Parathyroid adenoma (tissue), 2 donors: ENCODE measurements around the gene CRY2.

Source experiments
- H2AFZ ChIP-seq: fragments of 300-600 bp; sonication (generic); one replicate; pipeline ENCODE4 v1.7.0; 2017; ENCODE audit warnings: antibody characterized with exemption, mild to moderate bottlenecking
- H3K27ac ChIP-seq: fragments of 300-600 bp; sonication (generic); one replicate; pipeline ENCODE4 v1.7.0; 2017
- H3K27me3 ChIP-seq: fragments of 300-600 bp; sonication (generic); one replicate; pipeline ENCODE4 v1.7.0; 2017; ENCODE audit warnings: low read length; ENCODE audit not compliant: control insufficient read depth, insufficient read depth
- H3K36me3 ChIP-seq: fragments of 300-600 bp; sonication (generic); one replicate; pipeline ENCODE4 v1.7.0; 2017; ENCODE audit warnings: low read length; ENCODE audit not compliant: control insufficient read depth, insufficient read depth
- H3K4me1 ChIP-seq: fragments of 300-600 bp; sonication (generic); one replicate; pipeline ENCODE4 v1.7.0; 2017; ENCODE audit warnings: control low read depth
- H3K4me2 ChIP-seq: fragments of 300-600 bp; sonication (generic); one replicate; pipeline ENCODE4 v1.7.0; 2017; ENCODE audit warnings: low read length
- H3K4me3 ChIP-seq: fragments of 300-600 bp; sonication (generic); one replicate; pipeline ENCODE4 v1.7.0; 2017; ENCODE audit warnings: low read depth, low read length
- H3K79me2 ChIP-seq: fragments of 300-600 bp; sonication (generic); one replicate; pipeline ENCODE4 v1.7.0; 2017; ENCODE audit warnings: control low read depth
- H3K9ac ChIP-seq: fragments of 300-600 bp; sonication (generic); one replicate; pipeline ENCODE4 v1.7.0; 2017; ENCODE audit warnings: mild to moderate bottlenecking
- H3K9me3 ChIP-seq: fragments of 300-600 bp; sonication (generic); one replicate; pipeline ENCODE4 v1.7.0; 2017; ENCODE audit warnings: low read length; ENCODE audit not compliant: control insufficient read depth
- TF ChIP-seq, protein P1 (sequence below): fragments of 300-600 bp; sonication (generic); IDR thresholded peaks from one replicate; pipeline ENCODE4 v1.7.0; 2017; ENCODE audit warnings: antibody characterized with exemption, mild to moderate bottlenecking
- donor health status: primary hyperparathyroidism.

The CRY2 gene

DNA sequence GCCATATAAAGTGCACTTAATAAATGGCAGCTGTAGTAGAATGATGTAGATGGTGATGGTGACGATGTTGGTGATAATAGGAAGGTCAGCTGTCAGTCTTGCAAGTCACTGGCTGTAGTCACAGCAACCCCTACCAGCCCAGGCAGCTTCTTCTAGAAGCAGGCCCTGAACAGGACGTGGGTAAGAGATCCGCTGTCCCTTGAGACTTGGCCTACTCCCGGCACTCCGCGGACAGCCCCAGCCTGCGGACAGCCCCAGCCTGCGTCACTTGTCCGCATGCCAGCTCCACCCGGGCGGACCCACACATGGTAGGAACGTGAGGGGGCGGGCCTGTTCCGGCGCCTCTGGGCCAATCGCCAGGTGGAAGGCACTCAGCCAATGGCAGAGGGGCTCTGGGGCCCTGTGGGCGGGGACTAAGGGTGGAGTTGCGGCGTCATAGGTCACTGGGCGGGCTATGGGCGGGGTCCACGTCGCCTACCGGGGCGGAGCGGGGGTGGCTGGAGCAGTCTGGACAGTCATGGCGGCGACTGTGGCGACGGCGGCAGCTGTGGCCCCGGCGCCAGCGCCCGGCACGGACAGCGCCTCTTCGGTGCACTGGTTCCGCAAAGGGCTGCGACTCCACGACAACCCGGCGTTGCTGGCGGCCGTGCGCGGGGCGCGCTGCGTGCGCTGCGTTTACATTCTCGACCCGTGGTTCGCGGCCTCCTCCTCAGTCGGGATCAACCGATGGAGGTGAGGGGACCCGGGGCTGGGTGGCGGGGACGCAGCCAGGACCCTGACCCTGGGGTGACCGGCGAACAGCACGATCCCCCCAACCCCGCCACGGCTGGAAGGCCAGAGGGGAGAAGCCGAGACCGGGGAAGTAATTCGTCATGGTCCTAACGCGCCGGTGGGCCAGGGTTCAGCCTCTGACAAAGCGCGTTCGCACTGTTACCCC is at the start of gene CRY2:
Gene CRY2 (plus strand): TSS at position 502 of the 937 bp plus-strand sequence. CDS start 16 bp downstream, at position 518.
- H3K36me3 ChIP-seq, result no peaks in the 10 kb centered on the region
- peaks cover 33% of the 10 kb centered on the region for H3K79me2 ChIP-seq
- peak within 1 kb of the TSS; percentile 84 for H3K9ac ChIP-seq
- TF ChIP-seq, protein P1, sequence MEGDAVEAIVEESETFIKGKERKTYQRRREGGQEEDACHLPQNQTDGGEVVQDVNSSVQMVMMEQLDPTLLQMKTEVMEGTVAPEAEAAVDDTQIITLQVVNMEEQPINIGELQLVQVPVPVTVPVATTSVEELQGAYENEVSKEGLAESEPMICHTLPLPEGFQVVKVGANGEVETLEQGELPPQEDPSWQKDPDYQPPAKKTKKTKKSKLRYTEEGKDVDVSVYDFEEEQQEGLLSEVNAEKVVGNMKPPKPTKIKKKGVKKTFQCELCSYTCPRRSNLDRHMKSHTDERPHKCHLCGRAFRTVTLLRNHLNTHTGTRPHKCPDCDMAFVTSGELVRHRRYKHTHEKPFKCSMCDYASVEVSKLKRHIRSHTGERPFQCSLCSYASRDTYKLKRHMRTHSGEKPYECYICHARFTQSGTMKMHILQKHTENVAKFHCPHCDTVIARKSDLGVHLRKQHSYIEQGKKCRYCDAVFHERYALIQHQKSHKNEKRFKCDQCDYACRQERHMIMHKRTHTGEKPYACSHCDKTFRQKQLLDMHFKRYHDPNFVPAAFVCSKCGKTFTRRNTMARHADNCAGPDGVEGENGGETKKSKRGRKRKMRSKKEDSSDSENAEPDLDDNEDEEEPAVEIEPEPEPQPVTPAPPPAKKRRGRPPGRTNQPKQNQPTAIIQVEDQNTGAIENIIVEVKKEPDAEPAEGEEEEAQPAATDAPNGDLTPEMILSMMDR, result no peak
- H3K4me3 ChIP-seq, result peak within 1 kb of the TSS; percentile 78
- H3K9me3 ChIP-seq, result no peaks in the 10 kb centered on the region
- no peaks in the 10 kb centered on the region for H3K4me1 ChIP-seq
- peak within 1 kb of the TSS; percentile 82 for H3K27ac ChIP-seq
- peak within 1 kb of the TSS; percentile 64 for H3K4me2 ChIP-seq
- peak within 1 kb of the TSS; percentile 80 for H2AFZ ChIP-seq
- no peaks in the 10 kb centered on the region for H3K27me3 ChIP-seq

- H3K9ac ChIP-seq, result no peak overlapping the region
- no peak overlapping the region for H2AFZ ChIP-seq
- H3K4me1 ChIP-seq, result no peaks in the 10 kb centered on the region
- no peaks in the 10 kb centered on the region for H3K79me2 ChIP-seq
- H3K27ac ChIP-seq, result no peak overlapping the region
- no peak overlapping the region for H3K4me2 ChIP-seq
- no peaks in the 10 kb centered on the region for H3K9me3 ChIP-seq
- no peak overlapping the region for H3K4me3 ChIP-seq
- no peaks in the 10 kb centered on the region for H3K27me3 ChIP-seq
- no peaks in the 10 kb centered on the region for H3K36me3 ChIP-seq
- TF ChIP-seq, protein P1, result no peak
Measured at GRCh38 chr11:45798793-45799441, 48.4 kb upstream of the CRY2 start.

DNA sequence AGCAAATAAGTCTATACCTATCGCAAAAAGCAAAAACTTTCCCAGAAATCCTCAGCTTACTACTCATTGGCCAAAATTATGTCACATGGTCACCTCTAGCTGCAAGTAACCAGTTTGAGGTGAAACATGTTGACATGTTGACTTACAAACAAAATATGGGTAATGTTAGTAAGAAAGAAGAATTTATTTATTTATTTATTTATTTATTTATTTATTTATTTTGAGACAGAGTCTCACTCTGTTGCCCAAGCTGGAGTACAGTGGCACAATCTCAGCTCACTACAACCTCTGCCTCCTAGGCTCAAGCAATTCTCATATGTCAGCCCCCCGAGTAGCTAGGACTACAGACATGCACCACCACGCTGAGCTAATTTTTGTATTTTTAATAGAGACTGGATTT is 47.7 kb upstream of the CRY2 start:
- Histone ChIP-seq H3K4me1 (no peaks in the 10 kb centered on the region), H3K9me3 (no peaks in the 10 kb centered on the region), H3K27me3 (no peaks in the 10 kb centered on the region), H3K36me3 (no peaks in the 10 kb centered on the region), H3K4me2 (no peak overlapping the region), H2AFZ (no peak overlapping the region), H3K9ac (no peak overlapping the region), H3K27ac (no peak overlapping the region), H3K4me3 (no peak overlapping the region), H3K79me2 (no peaks in the 10 kb centered on the region)
- TF ChIP-seq, protein P1, result no peak

GRCh38 chr11:45800261-45800660 is 47.0 kb upstream of the CRY2 start:
- H3K4me2 ChIP-seq, result no peak overlapping the region

More at GRCh38 chr11:45800261-45800660, 47.0 kb upstream of the CRY2 start:
- H2AFZ ChIP-seq, result no peak overlapping the region
- H3K4me3 ChIP-seq, result no peak overlapping the region
- TF ChIP-seq, protein P1, result no peak
- no peak overlapping the region for H3K9ac ChIP-seq
- H3K9me3 ChIP-seq, result no peaks in the 10 kb centered on the region
- H3K79me2 ChIP-seq, result no peaks in the 10 kb centered on the region
- H3K36me3 ChIP-seq, result no peaks in the 10 kb centered on the region
- H3K4me1 ChIP-seq, result no peaks in the 10 kb centered on the region
- H3K27me3 ChIP-seq, result no peaks in the 10 kb centered on the region
- no peak overlapping the region for H3K27ac ChIP-seq
